NCI-H460 (cell line): ENCODE measurements around the gene SKAP1. TPM values are rescaled to one million over a fixed set of nuclear protein-coding genes. Genes with fewer than 3 reads are reported as not detected.
"Not testable (repeated sequence)": the region's sequence is repeated elsewhere in the genome, so short reads cannot be mapped to it uniquely, and the experiment has no call there.

Source experiments
- DNase-seq: peaks from one replicate; pipeline ENCODE4 v3.0.0-alpha.2; 2016; ENCODE audit warnings: low read depth; ENCODE audit errors: extremely low read depth
- total RNA-seq: library from RNA; depleted of rRNA; stranded (reverse); fragments of >200 nt; shearing (Covaris generic); gene quantifications from 2 replicates; pipeline ENCODE4 v1.2.3, GENCODE V29; 2014

The SKAP1 gene
- total RNA-seq, 1 experiment from 2014 or later = 0.20 TPM

GRCh38 chr17:48374650-48375230, 55.3 kb downstream of the SKAP1 start:
- peak; percentile 66 for DNase-seq

- no peak for DNase-seq
These were observed 56.1 kb downstream of the SKAP1 start for GRCh38 chr17:48373883-48374282.

- no peak for DNase-seq
These were observed 56.7 kb downstream of the SKAP1 start for GRCh38 chr17:48373130-48373830.

GRCh38 chr17:48368967-48369366, 61.0 kb downstream of the SKAP1 start:
- DNase-seq = not testable (repeated sequence)

GRCh38 chr17:48368352-48368908, 61.6 kb downstream of the SKAP1 start:
- DNase-seq = no peak

GRCh38 chr17:48363161-48363560, 66.9 kb downstream of the SKAP1 start:
- DNase-seq = no peak

- peak; percentile 26 for DNase-seq
These were observed 69.0 kb downstream of the SKAP1 start for GRCh38 chr17:48360861-48361633.

- no peak for DNase-seq
These were observed 72.0 kb downstream of the SKAP1 start for GRCh38 chr17:48357779-48358602.

- no peak for DNase-seq
These were observed 73.1 kb downstream of the SKAP1 start for GRCh38 chr17:48356866-48357265.

GRCh38 chr17:48352630-48353029, 77.4 kb downstream of the SKAP1 start:
- DNase-seq = no peak

- peak; percentile 9 for DNase-seq
These were observed 78.1 kb downstream of the SKAP1 start for GRCh38 chr17:48351911-48352332.

- DNase-seq = no peak
These were observed 81.7 kb downstream of the SKAP1 start for GRCh38 chr17:48348352-48348751.

GRCh38 chr17:48347177-48347576, 82.8 kb downstream of the SKAP1 start:
- DNase-seq = no peak

- DNase-seq = no peak
These were observed 85.8 kb downstream of the SKAP1 start for GRCh38 chr17:48344251-48344650.

- no peak for DNase-seq
These were observed 89.1 kb downstream of the SKAP1 start for GRCh38 chr17:48340916-48341315.

GRCh38 chr17:48338720-48339119, 91.3 kb downstream of the SKAP1 start:
- no peak for DNase-seq

GRCh38 chr17:48337903-48338302, 92.1 kb downstream of the SKAP1 start:
- DNase-seq = not testable (repeated sequence)

GRCh38 chr17:48336986-48337385, 93.0 kb downstream of the SKAP1 start:
- no peak for DNase-seq

GRCh38 chr17:48335858-48336500, 94.0 kb downstream of the SKAP1 start:
- peak; percentile 56 for DNase-seq
